Uterus (tissue), 4 donors: ENCODE measurements around the gene ZNF587B. TPM values are rescaled to one million over a fixed set of nuclear protein-coding genes. Genes with fewer than 3 reads are reported as not detected.
"Not testable (repeated sequence)": the region's sequence is repeated elsewhere in the genome, so short reads cannot be mapped to it uniquely, and the experiment has no call there.

Experiments
- DNase-seq, 2 donors: peaks; one replicate each; pipeline ENCODE4 v3.0.0-alpha.2; 2019 to 2020
- H3K27ac ChIP-seq, 2 donors: fragments of 200-600 bp; sonication (generic); 1 replicate in 1 of 2; 2 replicates in 1 of 2; pipeline ENCODE4 v1.5.1; 2016 to 2018
- H3K27me3 ChIP-seq, 2 donors: fragments of 200-600 bp; sonication (generic); one replicate each; pipeline ENCODE4 v1.5.1; 2018 to 2019; ENCODE audit warnings: control low read depth in 1 of 2
- H3K36me3 ChIP-seq, 2 donors: fragments of 200-600 bp; sonication (generic); one replicate each; pipeline ENCODE4 v1.5.1; 2019; ENCODE audit warnings: control low read depth in 1 of 2
- H3K4me1 ChIP-seq, 2 donors: fragments of 200-600 bp; sonication (generic); one replicate each; pipeline ENCODE4 v1.5.1; 2018 to 2019; ENCODE audit warnings: control low read depth in 1 of 2
- H3K4me3 ChIP-seq, 2 donors: fragments of 200-600 bp; sonication (generic); 1 replicate in 1 of 2; 2 replicates in 1 of 2; pipeline ENCODE4 v1.5.1; 2018 to 2019; ENCODE audit warnings: mild to moderate bottlenecking in 1 of 2
- H3K9me3 ChIP-seq, 2 donors: fragments of 200-600 bp; sonication (generic); one replicate each; pipeline ENCODE4 v1.5.1; 2019; ENCODE audit warnings: control low read depth in 1 of 2
- POLR2A ChIP-seq, 2 donors: fragments of 450-650 bp; IDR thresholded peaks; one replicate each; pipeline ENCODE4 v1.6.1; 2016; ENCODE audit warnings: antibody characterized with exemption in 2 of 2, mild to moderate bottlenecking in 1 of 2, moderate library complexity in 1 of 2
- intact Hi-C: fragments of 100-400 bp; cut with DNase I; formaldehyde crosslinking; loops from one replicate; pipeline ENCODE4 v1.15.1; 2023; ENCODE audit warnings: low total_unique reads
- total RNA-seq, 4 donors: library from RNA; depleted of rRNA in 3 of 4; stranded (reverse); fragments of >200 nt in 3 of 4; gene quantifications; one replicate each; pipeline versions ENCODE4 v1.1.0 to v1.2.4, GENCODE V29; 2014 to 2023
- TF ChIP-seq, protein P1 (sequence below), 4 experiments: fragments of 200-600 bp in 2 of 4; fragments of 450-650 bp in 2 of 4; sonication (generic) in 2 of 4; IDR thresholded peaks; one replicate each; pipeline ENCODE4 v1.5.1; 2016 to 2019; ENCODE audit warnings: antibody characterized with exemption in 4 of 4, mild to moderate bottlenecking in 2 of 4, moderate library complexity in 1 of 4
- donor health status: DM: yes; HTN: yes; CAD: no.

Gene ZNF587B
- total RNA-seq, 4 donors from 2014 or later: 5.9 to 30.6 (median 15.0) TPM

DNA sequence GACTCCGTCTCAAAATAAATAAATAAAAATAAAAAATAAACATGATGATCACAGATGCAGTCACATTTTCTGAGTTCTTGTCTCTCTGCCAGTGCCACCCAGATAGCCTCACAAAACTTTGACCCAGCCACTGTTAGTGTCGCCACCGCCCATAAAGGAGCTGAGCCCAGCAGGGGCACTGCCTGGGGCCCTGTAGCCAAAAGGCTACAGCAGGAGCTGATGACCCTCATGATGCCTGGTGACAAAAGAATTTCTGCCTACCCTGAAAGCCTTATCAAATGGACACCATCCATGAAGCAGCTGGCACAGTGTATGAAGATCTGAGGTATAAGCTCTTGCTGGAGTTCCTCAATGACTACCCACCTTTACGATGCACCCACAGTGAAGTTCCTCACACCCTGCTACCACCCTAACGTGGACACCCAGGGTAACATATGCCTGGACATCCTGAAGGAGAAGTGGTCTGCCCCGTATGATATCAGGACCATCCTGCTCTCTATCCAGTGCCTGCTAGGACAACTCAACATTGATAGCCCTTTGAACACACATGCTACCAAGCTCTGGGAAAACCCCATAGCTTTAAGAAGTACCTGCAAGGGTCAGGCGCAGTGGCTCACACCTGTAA is 37.9 kb downstream of the ZNF587B start:
- peaks cover 0 to 88% of the 10 kb centered on the region in 2 donors for H3K9me3 ChIP-seq
- intact Hi-C loops: no loop called here
- TF ChIP-seq POLR2A (IDR thresholded peaks at IDR 0.05): no peak
- TF ChIP-seq, protein P1, sequence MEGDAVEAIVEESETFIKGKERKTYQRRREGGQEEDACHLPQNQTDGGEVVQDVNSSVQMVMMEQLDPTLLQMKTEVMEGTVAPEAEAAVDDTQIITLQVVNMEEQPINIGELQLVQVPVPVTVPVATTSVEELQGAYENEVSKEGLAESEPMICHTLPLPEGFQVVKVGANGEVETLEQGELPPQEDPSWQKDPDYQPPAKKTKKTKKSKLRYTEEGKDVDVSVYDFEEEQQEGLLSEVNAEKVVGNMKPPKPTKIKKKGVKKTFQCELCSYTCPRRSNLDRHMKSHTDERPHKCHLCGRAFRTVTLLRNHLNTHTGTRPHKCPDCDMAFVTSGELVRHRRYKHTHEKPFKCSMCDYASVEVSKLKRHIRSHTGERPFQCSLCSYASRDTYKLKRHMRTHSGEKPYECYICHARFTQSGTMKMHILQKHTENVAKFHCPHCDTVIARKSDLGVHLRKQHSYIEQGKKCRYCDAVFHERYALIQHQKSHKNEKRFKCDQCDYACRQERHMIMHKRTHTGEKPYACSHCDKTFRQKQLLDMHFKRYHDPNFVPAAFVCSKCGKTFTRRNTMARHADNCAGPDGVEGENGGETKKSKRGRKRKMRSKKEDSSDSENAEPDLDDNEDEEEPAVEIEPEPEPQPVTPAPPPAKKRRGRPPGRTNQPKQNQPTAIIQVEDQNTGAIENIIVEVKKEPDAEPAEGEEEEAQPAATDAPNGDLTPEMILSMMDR (IDR thresholded peaks at IDR 0.05): no peak
- no peak for DNase-seq
- no peak overlapping the region for H3K4me3 ChIP-seq
- H3K27ac ChIP-seq: no peak overlapping the region
- no peaks in the 10 kb centered on the region for H3K36me3 ChIP-seq
- H3K4me1 ChIP-seq: no peaks in the 10 kb centered on the region
- no peaks in the 10 kb centered on the region for H3K27me3 ChIP-seq

DNA sequence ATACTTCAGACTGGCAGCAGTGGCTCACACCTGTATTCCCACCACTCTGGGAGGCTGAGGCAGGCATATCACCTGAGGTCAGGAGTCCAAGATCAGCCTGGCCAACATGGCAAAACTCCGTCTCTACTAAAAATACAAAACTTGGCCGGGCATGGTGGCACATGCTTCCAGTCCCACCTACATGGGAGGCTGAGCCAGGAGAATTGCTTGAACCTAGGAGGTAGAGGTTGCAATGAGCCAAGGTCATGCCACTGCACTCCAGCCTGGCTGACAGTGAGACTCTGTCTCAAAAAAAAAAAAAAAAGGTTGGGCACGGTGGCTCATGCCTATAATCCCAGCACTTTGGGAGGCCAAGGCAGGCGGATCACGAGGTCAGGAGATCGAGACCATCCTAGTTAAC is 39.6 kb downstream of the ZNF587B start:
- H3K4me3 ChIP-seq, H3K27me3 ChIP-seq, intact Hi-C loops, H3K4me1 ChIP-seq, DNase-seq, H3K36me3 ChIP-seq, H3K27ac ChIP-seq: not testable (repeated sequence)
- peaks cover 0 to 91% of the 10 kb centered on the region in 2 donors for H3K9me3 ChIP-seq

DNA sequence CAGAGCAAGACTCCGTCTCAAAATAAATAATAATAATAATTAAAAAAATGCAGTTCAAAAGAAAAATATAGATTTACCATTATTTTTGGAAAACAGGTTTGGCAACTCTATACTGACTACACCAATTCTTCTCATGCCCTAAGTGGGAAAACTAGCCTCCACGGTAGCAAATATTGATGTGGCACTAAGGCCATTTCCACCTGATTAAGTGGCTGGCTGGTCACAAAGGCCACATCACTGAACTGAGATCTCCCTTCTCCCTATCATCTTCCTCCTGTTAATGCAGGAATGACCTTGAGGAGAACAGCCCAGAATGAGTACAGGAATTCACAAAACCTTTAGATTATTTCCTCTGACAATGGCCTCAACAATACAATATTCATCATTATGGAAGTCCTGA is 40.1 kb downstream of the ZNF587B start:
- Histone ChIP-seq H3K4me3 (no peak overlapping the region), H3K27ac (no peak overlapping the region), H3K4me1 (no peaks in the 10 kb centered on the region), H3K9me3 (peaks cover 0 to 86% of the 10 kb centered on the region in 2 donors), H3K36me3 (no peaks in the 10 kb centered on the region), H3K27me3 (no peaks in the 10 kb centered on the region)
- DNase-seq: no peak
- intact Hi-C loops: no loop called here
- TF ChIP-seq, protein P1 (IDR thresholded peaks at IDR 0.05): no peak
- no peak for TF ChIP-seq POLR2A (IDR thresholded peaks at IDR 0.05)

DNA sequence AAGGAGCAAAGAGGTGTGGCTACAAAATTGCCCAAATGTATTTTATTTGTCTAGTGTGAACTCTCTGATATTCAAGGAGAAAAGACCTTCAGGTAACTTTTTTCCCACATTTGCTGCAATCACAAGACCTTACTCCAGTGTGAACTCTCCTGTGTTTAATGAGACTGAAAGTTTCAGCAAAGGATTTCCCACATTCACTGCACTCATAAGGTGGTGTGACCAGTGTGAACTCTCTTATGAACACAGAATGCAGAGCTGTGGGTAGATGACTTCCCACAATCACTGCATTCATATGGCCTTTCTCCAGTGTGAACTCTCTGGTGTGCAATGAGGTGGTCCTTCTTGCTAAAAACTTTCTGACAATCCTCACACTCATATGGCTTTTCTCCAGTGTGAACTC is 42.4 kb downstream of the ZNF587B start:
- Histone ChIP-seq H3K36me3 (no peaks in the 10 kb centered on the region), H3K27me3 (no peaks in the 10 kb centered on the region), H3K9me3 (peaks cover 0 to 65% of the 10 kb centered on the region in 2 donors), H3K4me3 (no peak overlapping the region), H3K27ac (no peak overlapping the region), H3K4me1 (no peaks in the 10 kb centered on the region)
- no peak for DNase-seq
- TF ChIP-seq, protein P1 (IDR thresholded peaks at IDR 0.05): no peak
- no peak for TF ChIP-seq POLR2A (IDR thresholded peaks at IDR 0.05)
- intact Hi-C loops: no loop called here

DNA sequence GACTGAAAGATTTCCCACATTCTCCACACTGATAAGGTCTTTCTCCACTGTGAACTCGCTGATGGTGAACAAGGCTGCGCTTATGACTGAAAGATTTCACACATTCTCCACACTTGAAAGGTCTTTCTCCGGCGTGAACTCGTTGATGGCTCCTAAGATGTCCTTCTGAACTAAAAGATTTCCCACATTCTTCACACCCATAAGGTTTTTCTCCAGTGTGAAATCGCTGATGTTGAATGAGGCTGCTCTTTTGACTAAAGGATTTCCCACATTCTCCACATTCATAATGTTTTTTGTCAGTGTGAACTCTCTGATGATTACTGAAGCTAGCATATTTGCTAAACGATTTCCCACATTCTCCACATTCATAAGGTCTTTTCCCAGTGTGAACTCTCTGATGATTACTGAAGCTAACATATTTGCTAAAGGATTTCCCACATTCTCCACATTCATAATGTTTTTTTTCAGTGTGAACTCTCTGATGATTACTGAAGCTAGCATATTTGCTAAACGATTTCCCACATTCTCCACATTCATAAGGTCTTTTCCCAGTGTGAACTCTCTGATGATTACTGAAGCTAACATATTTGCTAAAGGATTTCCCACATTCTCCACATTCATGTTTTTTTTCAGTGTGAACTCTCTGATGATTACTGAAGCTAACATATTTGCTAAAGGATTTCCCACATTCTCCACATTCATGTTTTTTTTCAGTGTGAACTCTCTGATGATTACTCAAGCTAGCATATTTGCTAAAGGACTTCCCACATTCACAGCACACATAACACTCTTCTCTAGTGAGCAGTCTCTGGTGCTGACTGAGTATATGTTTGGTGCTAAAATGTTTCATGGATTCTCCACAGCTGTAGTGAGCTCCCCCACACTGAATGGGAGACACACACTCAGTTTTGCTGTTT is 44.0 kb downstream of the ZNF587B start:
- intact Hi-C loops: not testable (repeated sequence)
- H3K9me3 ChIP-seq: peaks cover 0 to 51% of the 10 kb centered on the region in 2 donors

DNA sequence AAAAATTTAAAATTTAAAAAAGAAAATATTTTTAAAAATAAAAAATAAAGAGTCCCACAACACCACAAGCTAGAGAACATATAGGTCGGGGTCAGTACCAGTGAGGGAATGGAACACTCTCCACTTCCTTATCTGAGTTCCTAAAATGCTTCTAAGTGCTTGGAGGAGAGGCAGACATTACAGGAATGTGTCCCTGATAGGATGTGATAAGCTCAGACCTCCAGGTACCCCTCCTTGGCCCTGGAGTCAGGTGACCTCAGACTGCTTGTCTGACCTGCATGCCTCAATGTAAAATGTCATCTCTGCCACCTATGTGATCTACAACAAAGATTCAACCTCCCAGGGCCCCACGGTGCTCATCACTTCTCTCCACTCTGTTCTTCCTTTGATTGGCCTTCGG is 55.9 kb downstream of the ZNF587B start:
- TF ChIP-seq, protein P1 (IDR thresholded peaks at IDR 0.05): no peak
- no peak for TF ChIP-seq POLR2A (IDR thresholded peaks at IDR 0.05)
- H3K27me3 ChIP-seq: no peaks in the 10 kb centered on the region
- no peaks in the 10 kb centered on the region for H3K4me1 ChIP-seq
- no peaks in the 10 kb centered on the region for H3K9me3 ChIP-seq
- no peaks in the 10 kb centered on the region for H3K36me3 ChIP-seq
- DNase-seq: no peak
- no peak overlapping the region for H3K27ac ChIP-seq
- intact Hi-C loops: no loop called here
- no peak overlapping the region for H3K4me3 ChIP-seq

More for the DNA sequence above, 44.0 kb downstream of the ZNF587B start:
- DNase-seq, H3K4me3 ChIP-seq, H3K27me3 ChIP-seq, H3K4me1 ChIP-seq, H3K27ac ChIP-seq, H3K36me3 ChIP-seq: not testable (repeated sequence)
